T-cell (primary cell): ENCODE measurements around the gene SLC47A2. TPM values are rescaled to one million over a fixed set of nuclear protein-coding genes. Genes with fewer than 3 reads are reported as not detected.

Experiments
- ATAC-seq, 4 experiments: fragments of 200-7000 bp in 3 of 4; fragments of 150-1000 bp in 1 of 4; cut with Tn5 transposase; replicated peaks in 1 of 4; 1 replicate in 3 of 4; 2 replicates in 1 of 4; pipeline ENCODE4 v1.10.0; 2021; ENCODE audit warnings: moderate library complexity in 3 of 4, mild to moderate bottlenecking in 2 of 4, moderate number of reproducible peaks in 1 of 4
- CTCF ChIA-PET, 2 donors: fragments of 300-600 bp; sonication (Branson Sonifier 250); formaldehyde crosslinking; loops; one replicate each; lab custom pipeline; 2022; ENCODE audit warnings: antibody characterized with exemption in 2 of 2; lab: Charles Lee
- POLR2A ChIA-PET, 2 donors: fragments of 300-600 bp; sonication (Branson Sonifier 250); formaldehyde crosslinking; loops; one replicate each; lab custom pipeline; 2022; ENCODE audit warnings: antibody characterized with exemption in 2 of 2; lab: Charles Lee
- DNase-seq, 35 experiments: peaks; one replicate each; pipeline versions ENCODE4 v3.0.0 to v3.0.0-alpha.2; 2013 to 2023
- H3K27ac ChIP-seq: one replicate; pipeline ENCODE4 v1.5.1; 2013; ENCODE audit warnings: low read length
- H3K27me3 ChIP-seq, 2 experiments: replicated peaks in 1 of 2; 1 replicate in 1 of 2; 2 replicates in 1 of 2; pipeline versions ENCODE4 v1.6.1 to v1.7.0; 2013; ENCODE audit warnings: low read length in 1 of 2, mixed read lengths in 1 of 2; ENCODE audit not compliant: control insufficient read depth in 2 of 2, insufficient read depth in 2 of 2; ENCODE audit errors: extremely low read depth in 1 of 2
- H3K36me3 ChIP-seq, 2 donors: 1 replicate in 1 of 2; 2 replicates in 1 of 2; pipeline versions ENCODE4 v1.6.1 to v1.7.0; 2013; ENCODE audit warnings: low read length in 1 of 2; ENCODE audit not compliant: control insufficient read depth in 2 of 2, insufficient read depth in 1 of 2; ENCODE audit errors: extremely low read depth in 1 of 2
- H3K4me1 ChIP-seq, 2 experiments: 1 replicate in 1 of 2; 2 replicates in 1 of 2; pipeline versions ENCODE4 v1.6.1 to v1.7.0; 2013; ENCODE audit warnings: low read length in 2 of 2, mixed read lengths in 1 of 2; ENCODE audit not compliant: insufficient read depth in 2 of 2, control insufficient read depth in 1 of 2; ENCODE audit errors: extremely low read depth in 1 of 2
- H3K4me3 ChIP-seq, 2 donors: 1 replicate in 1 of 2; 2 replicates in 1 of 2; pipeline versions ENCODE4 v1.5.1 to v1.7.0; 2013; ENCODE audit warnings: mild to moderate bottlenecking in 2 of 2, low read length in 1 of 2, moderate library complexity in 1 of 2; ENCODE audit not compliant: control insufficient read depth in 1 of 2; ENCODE audit errors: extremely low read depth in 1 of 2
- H3K9me3 ChIP-seq: 2 replicates; pipeline ENCODE4 v1.7.0; 2013
- H3K27ac Mint-ChIP-seq, 2 donors: one replicate each; pipeline ENCODE4 v1.8.0; 2020 to 2021; ENCODE audit warnings: mild to moderate bottlenecking in 2 of 2, mixed read lengths in 2 of 2
- H3K27me3 Mint-ChIP-seq, 2 donors: one replicate each; pipeline ENCODE4 v1.8.0; 2021 to 2022; ENCODE audit warnings: mixed read lengths in 2 of 2
- H3K36me3 Mint-ChIP-seq: one replicate; pipeline ENCODE4 v1.8.0; 2021; ENCODE audit warnings: mixed read lengths
- H3K4me1 Mint-ChIP-seq, 3 donors: one replicate each; pipeline ENCODE4 v1.8.0; 2020 to 2022; ENCODE audit warnings: mixed read lengths in 3 of 3, mild to moderate bottlenecking in 1 of 3
- H3K4me3 Mint-ChIP-seq, 3 donors: one replicate each; pipeline ENCODE4 v1.8.0; 2020 to 2022; ENCODE audit warnings: mild to moderate bottlenecking in 3 of 3, mixed read lengths in 3 of 3, moderate library complexity in 3 of 3
- H3K9me3 Mint-ChIP-seq, 3 donors: one replicate each; pipeline ENCODE4 v1.8.0; 2020 to 2022; ENCODE audit warnings: mixed read lengths in 3 of 3
- WGBS: methylation state at CpG from one replicate; pipeline ENCODE4 v1.1.5; 2013; ENCODE audit warnings: missing lambda C conversion rate; ENCODE audit not compliant: insufficient coverage; 5-methylcytosine and 5-hydroxymethylcytosine counted together
- total RNA-seq, 35 experiments: library from RNA in 6 of 35; stranded (reverse) in 6 of 35; fragments of 120-200 nt in 1 of 35; gene quantifications; one replicate each; pipeline versions ENCODE4 v1.2.1 to v1.2.4 and lab custom pipeline; 2013 to 2026

Gene SLC47A2
- total RNA-seq, 5 donors from 2014 or later (not counting 1 experiment from before 2014, with no cell fraction given) = not detected

DNA sequence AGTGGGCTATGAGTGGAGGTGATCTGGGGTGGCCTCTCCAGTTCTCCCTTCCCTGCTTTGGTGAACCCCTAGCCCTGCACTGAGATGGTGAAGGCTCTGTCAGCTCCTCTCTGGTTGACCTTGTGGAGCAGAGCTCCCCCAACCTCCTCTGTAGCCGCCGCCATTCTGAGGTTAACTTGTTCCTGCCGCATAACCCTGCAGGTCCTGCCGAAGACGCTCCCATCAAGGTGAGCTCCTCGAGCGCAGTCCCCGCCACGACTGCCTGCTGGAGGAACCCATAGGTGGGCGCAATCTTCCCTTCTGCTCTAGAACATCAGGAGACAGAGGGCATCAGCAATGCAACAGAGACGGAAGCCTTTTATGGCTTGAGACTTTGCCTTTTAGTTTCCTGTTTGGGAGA is 15.2 kb upstream of the SLC47A2 start:
- Mint-ChIP-seq H3K4me3 (no peak overlapping the region), H3K4me1 (peaks cover 0 to 2% (median 2%) of the 10 kb centered on the region in 3 donors), H3K27me3 (peaks cover 0 to 3% of the 10 kb centered on the region in 2 donors), H3K27ac (no peak overlapping the region), H3K36me3 (no peaks in the 10 kb centered on the region), H3K9me3 (no peaks in the 10 kb centered on the region)
- DNase-seq = no peak
- no peaks in the 10 kb centered on the region for H3K36me3 ChIP-seq
- no peaks in the 10 kb centered on the region for H3K9me3 ChIP-seq
- no peaks in the 10 kb centered on the region for H3K27me3 ChIP-seq
- ChIA-PET CTCF (no interaction called here), POLR2A (no interaction called here)
- no peak overlapping the region for H3K27ac ChIP-seq
- no peak for ATAC-seq
- peaks cover 0 to 3% of the 10 kb centered on the region in 2 experiments for H3K4me1 ChIP-seq
- no peak overlapping the region for H3K4me3 ChIP-seq
- WGBS = 97% methylated on average over 9 of the region's 11 CpGs

DNA sequence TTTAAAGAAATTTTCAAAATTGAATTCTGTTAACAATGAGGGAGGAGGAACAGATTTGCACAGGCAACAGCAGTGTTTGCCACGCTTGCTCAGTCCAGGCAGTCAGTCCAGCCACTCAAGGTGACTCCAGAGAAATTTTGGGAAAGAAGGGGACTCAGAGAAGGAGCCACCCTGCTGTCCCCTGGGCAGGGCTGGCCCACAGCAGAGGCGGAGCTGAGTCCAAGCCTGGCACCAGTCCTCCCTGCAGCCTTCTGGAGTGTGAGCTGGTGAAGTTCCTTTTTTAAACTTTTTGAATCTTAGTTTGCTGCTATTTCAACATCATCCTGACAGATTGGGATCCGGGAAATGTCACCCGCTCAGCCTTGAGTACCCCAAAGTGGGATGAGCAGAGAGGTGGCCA is 14.5 kb upstream of the SLC47A2 start:
- no peak overlapping the region for H3K27ac Mint-ChIP-seq
- WGBS = 80% methylated on average over 1 of the region's 4 CpGs
- no peak overlapping the region for H3K4me3 Mint-ChIP-seq
- Histone ChIP-seq H3K9me3 (no peaks in the 10 kb centered on the region), H3K4me3 (no peak overlapping the region), H3K27ac (no peak overlapping the region), H3K4me1 (peaks cover 0 to 3% of the 10 kb centered on the region in 2 experiments), H3K36me3 (no peaks in the 10 kb centered on the region), H3K27me3 (no peaks in the 10 kb centered on the region)
- no peaks in the 10 kb centered on the region for H3K36me3 Mint-ChIP-seq
- CTCF ChIA-PET = no interaction called here
- peaks cover 0 to 3% of the 10 kb centered on the region in 2 donors for H3K27me3 Mint-ChIP-seq
- no peaks in the 10 kb centered on the region for H3K9me3 Mint-ChIP-seq
- POLR2A ChIA-PET = no interaction called here
- DNase-seq (no peak), ATAC-seq (no peak)
- H3K4me1 Mint-ChIP-seq = peaks cover 5 to 8% (median 7%) of the 10 kb centered on the region in 3 donors

- peak overlapping the region in 1 of 2 donors; percentile 34 for H3K27ac Mint-ChIP-seq
- H3K4me1 Mint-ChIP-seq = peaks cover 14 to 17% (median 16%) of the 10 kb centered on the region in 3 donors
- H3K36me3 Mint-ChIP-seq = no peaks in the 10 kb centered on the region
- DNase-seq = no peak
- 100% methylated on average over 4 of the region's 6 CpGs for WGBS
- Histone ChIP-seq H3K4me3 (no peak overlapping the region), H3K4me1 (peaks cover 2 to 6% of the 10 kb centered on the region in 2 experiments), H3K27me3 (no peaks in the 10 kb centered on the region), H3K9me3 (no peaks in the 10 kb centered on the region), H3K27ac (no peak overlapping the region), H3K36me3 (no peaks in the 10 kb centered on the region)
- CTCF ChIA-PET = no interaction called here
- H3K27me3 Mint-ChIP-seq = peaks cover 0 to 3% of the 10 kb centered on the region in 2 donors
- no peaks in the 10 kb centered on the region for H3K9me3 Mint-ChIP-seq
- POLR2A ChIA-PET = no interaction called here
- no peak overlapping the region for H3K4me3 Mint-ChIP-seq
- no peak for ATAC-seq
Observed at GRCh38 chr17:19729900-19730299, 13.5 kb upstream of the SLC47A2 start.

GRCh38 chr17:19728084-19728495 is 11.7 kb upstream of the SLC47A2 start:
- H3K27me3 Mint-ChIP-seq = peaks cover 0 to 3% of the 10 kb centered on the region in 2 donors

GRCh38 chr17:19727501-19728078 is 11.2 kb upstream of the SLC47A2 start:
- no CpG with 5 or more reads among the region's 4 CpGs for WGBS
- ATAC-seq (no peak), DNase-seq (no peak)
- ChIA-PET CTCF (interaction anchor here in 1 of 2 donors (1.5 kb wide), 1 partner anchor 17 kb away, joined by 4 read pairs; no protein-coding TSS in a partner anchor), POLR2A (no interaction called here)
- Histone ChIP-seq H3K4me3 (no peak overlapping the region), H3K27ac (no peak overlapping the region), H3K27me3 (no peaks in the 10 kb centered on the region), H3K36me3 (no peaks in the 10 kb centered on the region), H3K4me1 (peaks cover 6 to 18% of the 10 kb centered on the region in 2 experiments), H3K9me3 (no peaks in the 10 kb centered on the region)
- no peaks in the 10 kb centered on the region for H3K27me3 Mint-ChIP-seq
- H3K9me3 Mint-ChIP-seq = no peaks in the 10 kb centered on the region
- no peak overlapping the region for H3K4me3 Mint-ChIP-seq
- H3K36me3 Mint-ChIP-seq = no peaks in the 10 kb centered on the region
- peaks cover 25 to 27% (median 26%) of the 10 kb centered on the region in 3 donors for H3K4me1 Mint-ChIP-seq
- peak overlapping the region in 1 of 2 donors; percentile 90 for H3K27ac Mint-ChIP-seq

More at GRCh38 chr17:19728084-19728495, 11.7 kb upstream of the SLC47A2 start:
- Mint-ChIP-seq H3K4me1 (peaks cover 24 to 26% (median 25%) of the 10 kb centered on the region in 3 donors), H3K27ac (no peak overlapping the region), H3K4me3 (no peak overlapping the region), H3K9me3 (no peaks in the 10 kb centered on the region), H3K36me3 (no peaks in the 10 kb centered on the region)
- DNase-seq (no peak), ATAC-seq (no peak)
- H3K9me3 ChIP-seq = no peaks in the 10 kb centered on the region
- no peaks in the 10 kb centered on the region for H3K36me3 ChIP-seq
- peaks cover 6 to 18% of the 10 kb centered on the region in 2 experiments for H3K4me1 ChIP-seq
- WGBS = 79% methylated on average over 6 of the region's 7 CpGs
- ChIA-PET POLR2A (no interaction called here), CTCF (interaction anchor here in 1 of 2 donors (1.5 kb wide), 1 partner anchor 17 kb away, joined by 4 read pairs; no protein-coding TSS in a partner anchor)
- no peaks in the 10 kb centered on the region for H3K27me3 ChIP-seq
- no peak overlapping the region for H3K4me3 ChIP-seq
- no peak overlapping the region for H3K27ac ChIP-seq

DNA sequence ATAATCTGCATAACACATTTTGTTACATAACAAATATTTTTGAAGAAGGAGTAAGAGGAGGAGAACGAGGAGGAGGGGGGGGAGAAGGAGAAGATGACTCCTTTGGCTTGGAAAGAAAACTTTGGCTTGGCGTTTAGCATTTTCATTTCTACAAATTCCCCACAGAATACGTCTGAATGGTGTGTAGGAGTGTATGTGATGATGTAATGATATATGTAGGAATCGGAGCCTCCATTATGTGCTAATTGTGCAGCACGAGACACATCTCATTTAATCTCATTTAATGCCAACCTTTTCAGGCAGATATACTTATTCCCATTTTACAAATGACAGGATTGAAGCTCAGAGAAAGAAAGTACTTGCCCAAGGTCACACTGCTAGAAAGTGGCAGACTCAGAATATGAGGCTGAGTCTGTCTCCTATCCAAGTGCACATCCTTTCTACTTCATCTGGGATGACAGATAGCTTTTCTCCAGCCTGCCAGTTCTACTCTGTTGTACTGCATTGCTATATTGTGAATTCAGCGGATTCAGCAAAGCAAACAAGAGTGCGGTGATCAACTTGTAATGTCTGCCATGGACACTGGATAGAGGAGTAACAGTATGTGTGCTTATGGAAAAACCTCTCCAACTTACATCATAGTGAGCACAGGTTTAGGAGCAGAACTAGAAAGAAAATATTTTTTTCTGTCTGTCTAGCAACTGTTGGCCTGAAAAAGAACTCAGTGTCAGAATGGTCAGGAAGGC is 10.4 kb upstream of the SLC47A2 start:
- no peak overlapping the region for H3K27ac ChIP-seq
- ATAC-seq = no peak
- Mint-ChIP-seq H3K4me1 (peaks cover 25 to 28% (median 26%) of the 10 kb centered on the region in 3 donors), H3K4me3 (no peak overlapping the region), H3K27ac (peak overlapping the region; percentile 16 to 90), H3K9me3 (no peaks in the 10 kb centered on the region), H3K27me3 (no peaks in the 10 kb centered on the region), H3K36me3 (no peaks in the 10 kb centered on the region)
- POLR2A ChIA-PET = no interaction called here
- no peaks in the 10 kb centered on the region for H3K36me3 ChIP-seq
- DNase-seq = no peak
- CTCF ChIA-PET = no interaction called here
- no peaks in the 10 kb centered on the region for H3K27me3 ChIP-seq
- H3K4me1 ChIP-seq = peaks cover 6 to 18% of the 10 kb centered on the region in 2 experiments
- no CpG with 5 or more reads among the region's 7 CpGs for WGBS
- H3K4me3 ChIP-seq = no peak overlapping the region
- no peaks in the 10 kb centered on the region for H3K9me3 ChIP-seq
